Measurements from ENCODE around the gene MARK2. TPM values are rescaled to one million over a fixed set of nuclear protein-coding genes. Genes with fewer than 3 reads are reported as not detected.

The MARK2 gene
- total and polyA plus RNA-seq, 10 of the 15 experiments (the other 5 are each of a cell fraction or from before 2014, with no cell fraction given) = 0.19 to 29.5 (median 13.2) TPM

- no peak for TF ChIP-seq ZBTB4 (CRISPR knock-in tag; IDR thresholded peaks at IDR 0.05)
- TF ChIP-seq MTA2 (IDR thresholded peaks at IDR 0.05; ENCODE audit: low read depth) = no peak
- TF ChIP-seq PML (IDR thresholded peaks at IDR 0.05; ENCODE audit: low read length) = no peak
- TF ChIP-seq CTCF (IDR thresholded peaks at IDR 0.05 in 2 of 3, conservative IDR thresholded peaks at IDR 0.05 in 1 of 3; ENCODE audit: control insufficient read depth in 2 of 3, extremely low read depth in 1 of 3, insufficient read depth in 1 of 3, low read depth in 3 of 3, low read length in 3 of 3) = no peak
- no peak for TF ChIP-seq SUZ12 (IDR thresholded peaks at IDR 0.05; ENCODE audit: unreplicated experiment)
These were observed 4.3 kb upstream of the MARK2 start (continued) for GRCh38 chr11:63834535-63835157.

- CTCF ChIA-PET = interaction anchor here (1.4 to 8.5 kb wide), 8 partner anchors 26 to 314 kb away, joined by 5 to 271 read pairs (median 36); partner anchors contain the start of gene ZFTA
- H3K4me1 ChIP-seq (ENCODE audit: control insufficient read depth, insufficient read depth, low read length) = peaks cover 17% of the 10 kb centered on the region
- whole genome bisulfite sequencing (ENCODE audit: insufficient coverage, insufficient replicate concordance, low lambda C conversion rate, missing lambda C conversion rate) = 97% methylated on average over 6 of the region's 6 CpGs
- no TSS peak for BruUV-seq (replicated peaks)
- no peak overlapping the region for H3K4me2 ChIP-seq (ENCODE audit: control insufficient read depth, insufficient read depth)
- FAIRE-seq = no peak
- no peaks in the 10 kb centered on the region for H3K9me3 ChIP-seq (replicated peaks; ENCODE audit: control insufficient read depth, insufficient read depth, low read length)
- SMC1A ChIA-PET (ENCODE audit: uncharacterized antibody, unreplicated experiment) = interaction anchor here (10.8 to 18.4 kb wide), 2 partner anchors 29 to 112 kb away, joined by 153 to 234 read pairs; no protein-coding TSS in a partner anchor
- no peak overlapping the region for H3K4me3 ChIP-seq
- ATAC-seq = no peak
- no peaks in the 10 kb centered on the region for H3K36me3 ChIP-seq (ENCODE audit: control insufficient read depth in 2 of 2, insufficient read depth in 2 of 2, low read length in 1 of 2)
- peaks cover 14% of the 10 kb centered on the region for H3K79me2 ChIP-seq (ENCODE audit: control insufficient read depth, insufficient read depth, low read length)
- RAD21 ChIA-PET (ENCODE audit: unreplicated experiment) = interaction anchor here (1.8 to 7.1 kb wide), 2 partner anchors 109 to 313 kb away, joined by 4 to 101 read pairs; no protein-coding TSS in a partner anchor
- no peak overlapping the region for H3K27ac ChIP-seq (ENCODE audit: control insufficient read depth, insufficient read depth)
- in situ Hi-C loops (cut with MboI) = loop anchor here (5.0 kb wide), 2 partner anchors 112 to 312 kb away; no protein-coding TSS in a partner anchor
- intact Hi-C loops (cut with micrococcal nuclease; ENCODE audit: unreplicated experiment) = loop anchor here (5.0 kb wide), 1 partner anchor 68 kb away; the partner anchor contains the start of gene ZFTA
- DNase-seq (ENCODE audit: low read depth, low spot score) = no peak
- no peak overlapping the region for H2AFZ ChIP-seq (ENCODE audit: control insufficient read depth, low read depth, low read length)
- POLR2A ChIA-PET = interaction anchor here (0.6 kb wide), 2 partner anchors 46 to 137 kb away, joined by 3 read pairs; no protein-coding TSS in a partner anchor
- no peaks in the 10 kb centered on the region; the same call in 1 of the 2 replicates for H4K20me1 ChIP-seq (ENCODE audit: control insufficient read depth, insufficient read depth)
- no peak overlapping the region for H3K9ac ChIP-seq (ENCODE audit: control insufficient read depth, insufficient read depth, low read length)
- no peaks in the 10 kb centered on the region for H3K27me3 ChIP-seq (replicated peaks in 1 of 2; ENCODE audit: control insufficient read depth in 2 of 2, insufficient read depth in 2 of 2, low read length in 1 of 2)
- TF ChIP-seq CHD2 (IDR thresholded peaks at IDR 0.05; ENCODE audit: borderline replicate concordance, low read depth, low read length) = no peak
- TF ChIP-seq CTCF (IDR thresholded peaks at IDR 0.05 in 2 of 3, conservative IDR thresholded peaks at IDR 0.05 in 1 of 3; ENCODE audit: control insufficient read depth in 2 of 3, extremely low read depth in 1 of 3, insufficient read depth in 1 of 3, low read depth in 3 of 3, low read length in 3 of 3) = no peak
- TF ChIP-seq PBX3 (IDR thresholded peaks at IDR 0.05; ENCODE audit: insufficient replicate concordance, low read depth, low read length) = no peak
- TF ChIP-seq BCL11A (IDR thresholded peaks at IDR 0.05; ENCODE audit: low read depth, low read length) = no peak
These were observed 3.8 kb upstream of the MARK2 start for GRCh38 chr11:63835158-63835545.

All from GM12878 (cell line).